Measurements from ENCODE around the gene ZNF205. TPM values are rescaled to one million over a fixed set of nuclear protein-coding genes. Genes with fewer than 3 reads are reported as not detected.
A peak's percentile ranks its signal among the peaks of the same experiment; 100 is the strongest.

ZNF205 gene
- total RNA-seq, 1 experiment from 2014 or later = 17.0 TPM

DNA sequence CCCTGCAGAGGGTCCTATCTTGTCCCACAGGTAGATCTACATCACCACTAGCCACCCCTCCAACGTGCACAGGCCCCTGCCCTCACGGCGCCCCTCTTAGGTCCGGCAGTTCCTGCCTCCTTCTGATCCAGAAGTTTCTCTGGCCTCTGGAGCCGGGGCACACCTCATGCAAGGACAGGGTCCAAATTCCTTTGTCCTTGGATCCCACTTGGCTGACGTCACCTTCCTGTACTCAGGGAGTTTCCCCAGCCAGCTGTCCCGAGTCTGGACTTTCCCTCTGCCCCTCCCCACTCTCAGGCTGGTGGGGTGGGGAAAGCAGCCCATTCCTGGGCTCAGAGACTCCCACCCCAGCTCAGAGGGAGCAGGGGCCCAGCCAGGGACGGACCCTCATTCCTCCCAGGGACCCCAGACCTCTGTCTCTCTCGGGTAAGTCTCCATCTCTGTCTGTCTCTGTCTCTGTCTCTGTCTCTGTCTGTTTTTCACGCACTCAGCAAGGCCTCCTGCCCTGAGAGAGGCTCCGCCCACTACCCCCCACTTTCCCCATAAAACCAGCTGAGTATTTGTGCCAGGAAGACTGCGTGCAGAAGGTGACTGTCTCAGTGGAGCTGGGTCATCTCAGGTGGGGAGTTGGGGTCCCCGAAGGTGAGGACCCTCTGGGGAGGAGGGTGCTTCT is 47.2 kb upstream of the ZNF205 start, which contains the start of gene IL32:
TSS of gene IL32 (plus strand) at position 572 of the 673 bp plus-strand sequence. CDS start 172 bp downstream, outside the sequence.
- Histone ChIP-seq H2AFZ (ENCODE audit: low read depth, low read length, poor library complexity, severe bottlenecking) (no peak within 1 kb of the TSS), H3K27me3 (ENCODE audit: insufficient read depth, low read length) (no peaks in the 10 kb centered on the region), H3K9ac (ENCODE audit: low read length) (peak within 1 kb of the TSS; percentile 17; the same call in 1 of the 2 replicates), H3K4me1 (ENCODE audit: control insufficient read depth in 1 of 2, insufficient read depth in 2 of 2, low read length in 2 of 2) (peaks cover 0 to 16% of the 10 kb centered on the region in 2 experiments; a peak in 1 of 4 replicates), H3K4me2 (ENCODE audit: low read length) (peak within 1 kb of the TSS; percentile 3; the same call in 1 of the 2 replicates), H3K79me2 (ENCODE audit: insufficient read depth, low read length) (no peaks in the 10 kb centered on the region), H4K20me1 (ENCODE audit: insufficient read depth) (no peaks in the 10 kb centered on the region), H3K36me3 (ENCODE audit: control insufficient read depth in 1 of 2, insufficient read depth in 2 of 2, low read length in 2 of 2) (no peaks in the 10 kb centered on the region), H3K4me3 (replicated peaks in 1 of 2; ENCODE audit: low read depth in 1 of 2, low read length in 2 of 2) (peak within 1 kb of the TSS; percentile 6 to 18; a peak in 2 of 4 replicates), H3K27ac (ENCODE audit: low read depth, low read length) (no peak within 1 kb of the TSS; the same call in 1 of the 2 replicates), H3K9me2 (ENCODE audit: insufficient read depth) (no peaks in the 10 kb centered on the region), H3K9me3 (ENCODE audit: control insufficient read depth in 1 of 2, insufficient read depth in 1 of 2, low read depth in 1 of 2, low read length in 2 of 2) (no peaks in the 10 kb centered on the region)
- TSS peak; percentile 51 for BruUV-seq (replicated peaks)
- intact Hi-C loops (cut with micrococcal nuclease) = no loop called here
- no peak for TF ChIP-seq FOSL1 (IDR thresholded peaks at IDR 0.05; ENCODE audit: low read depth)
- TF ChIP-seq CTCF (IDR thresholded peaks at IDR 0.05 in 2 of 3, conservative IDR thresholded peaks at IDR 0.05 in 1 of 3; ENCODE audit: borderline replicate concordance in 1 of 3, insufficient read depth in 1 of 3, low read depth in 2 of 3, low read length in 2 of 3) = no peak
- TF ChIP-seq MAX (IDR thresholded peaks at IDR 0.05) = no peak
- TF ChIP-seq EGR1 (IDR thresholded peaks at IDR 0.05; ENCODE audit: low read depth) = no peak
- TF ChIP-seq RAD21 (IDR thresholded peaks at IDR 0.05; ENCODE audit: low read depth) = no peak
- TF ChIP-seq YY1 (IDR thresholded peaks at IDR 0.05; ENCODE audit: extremely low read depth, insufficient replicate concordance, low read depth, low read length) = no peak
- no peak for TF ChIP-seq EZH2 (IDR thresholded peaks at IDR 0.05)
- no peak for TF ChIP-seq SRF (IDR thresholded peaks at IDR 0.05; ENCODE audit: low read depth)
- no peak for TF ChIP-seq ZFX (IDR thresholded peaks at IDR 0.05)
- no peak for TF ChIP-seq CBX3 (IDR thresholded peaks at IDR 0.05; ENCODE audit: low read depth)
- no peak for TF ChIP-seq ZNF274 (IDR thresholded peaks at IDR 0.05; ENCODE audit: low read depth, low read length)
- TF ChIP-seq, protein P1, sequence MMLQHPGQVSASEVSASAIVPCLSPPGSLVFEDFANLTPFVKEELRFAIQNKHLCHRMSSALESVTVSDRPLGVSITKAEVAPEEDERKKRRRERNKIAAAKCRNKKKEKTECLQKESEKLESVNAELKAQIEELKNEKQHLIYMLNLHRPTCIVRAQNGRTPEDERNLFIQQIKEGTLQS (IDR thresholded peaks at IDR 0.05) = no peak
- no peak for TF ChIP-seq TCF7L2 (IDR thresholded peaks at IDR 0.05; ENCODE audit: borderline replicate concordance, extremely low read depth, insufficient read depth, insufficient read length)
- TF ChIP-seq, protein P2, sequence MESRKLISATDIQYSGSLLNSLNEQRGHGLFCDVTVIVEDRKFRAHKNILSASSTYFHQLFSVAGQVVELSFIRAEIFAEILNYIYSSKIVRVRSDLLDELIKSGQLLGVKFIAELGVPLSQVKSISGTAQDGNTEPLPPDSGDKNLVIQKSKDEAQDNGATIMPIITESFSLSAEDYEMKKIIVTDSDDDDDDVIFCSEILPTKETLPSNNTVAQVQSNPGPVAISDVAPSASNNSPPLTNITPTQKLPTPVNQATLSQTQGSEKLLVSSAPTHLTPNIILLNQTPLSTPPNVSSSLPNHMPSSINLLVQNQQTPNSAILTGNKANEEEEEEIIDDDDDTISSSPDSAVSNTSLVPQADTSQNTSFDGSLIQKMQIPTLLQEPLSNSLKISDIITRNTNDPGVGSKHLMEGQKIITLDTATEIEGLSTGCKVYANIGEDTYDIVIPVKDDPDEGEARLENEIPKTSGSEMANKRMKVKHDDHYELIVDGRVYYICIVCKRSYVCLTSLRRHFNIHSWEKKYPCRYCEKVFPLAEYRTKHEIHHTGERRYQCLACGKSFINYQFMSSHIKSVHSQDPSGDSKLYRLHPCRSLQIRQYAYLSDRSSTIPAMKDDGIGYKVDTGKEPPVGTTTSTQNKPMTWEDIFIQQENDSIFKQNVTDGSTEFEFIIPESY (IDR thresholded peaks at IDR 0.05; ENCODE audit: extremely low read depth, insufficient replicate concordance, low read length) = no peak
- TF ChIP-seq, protein P3, sequence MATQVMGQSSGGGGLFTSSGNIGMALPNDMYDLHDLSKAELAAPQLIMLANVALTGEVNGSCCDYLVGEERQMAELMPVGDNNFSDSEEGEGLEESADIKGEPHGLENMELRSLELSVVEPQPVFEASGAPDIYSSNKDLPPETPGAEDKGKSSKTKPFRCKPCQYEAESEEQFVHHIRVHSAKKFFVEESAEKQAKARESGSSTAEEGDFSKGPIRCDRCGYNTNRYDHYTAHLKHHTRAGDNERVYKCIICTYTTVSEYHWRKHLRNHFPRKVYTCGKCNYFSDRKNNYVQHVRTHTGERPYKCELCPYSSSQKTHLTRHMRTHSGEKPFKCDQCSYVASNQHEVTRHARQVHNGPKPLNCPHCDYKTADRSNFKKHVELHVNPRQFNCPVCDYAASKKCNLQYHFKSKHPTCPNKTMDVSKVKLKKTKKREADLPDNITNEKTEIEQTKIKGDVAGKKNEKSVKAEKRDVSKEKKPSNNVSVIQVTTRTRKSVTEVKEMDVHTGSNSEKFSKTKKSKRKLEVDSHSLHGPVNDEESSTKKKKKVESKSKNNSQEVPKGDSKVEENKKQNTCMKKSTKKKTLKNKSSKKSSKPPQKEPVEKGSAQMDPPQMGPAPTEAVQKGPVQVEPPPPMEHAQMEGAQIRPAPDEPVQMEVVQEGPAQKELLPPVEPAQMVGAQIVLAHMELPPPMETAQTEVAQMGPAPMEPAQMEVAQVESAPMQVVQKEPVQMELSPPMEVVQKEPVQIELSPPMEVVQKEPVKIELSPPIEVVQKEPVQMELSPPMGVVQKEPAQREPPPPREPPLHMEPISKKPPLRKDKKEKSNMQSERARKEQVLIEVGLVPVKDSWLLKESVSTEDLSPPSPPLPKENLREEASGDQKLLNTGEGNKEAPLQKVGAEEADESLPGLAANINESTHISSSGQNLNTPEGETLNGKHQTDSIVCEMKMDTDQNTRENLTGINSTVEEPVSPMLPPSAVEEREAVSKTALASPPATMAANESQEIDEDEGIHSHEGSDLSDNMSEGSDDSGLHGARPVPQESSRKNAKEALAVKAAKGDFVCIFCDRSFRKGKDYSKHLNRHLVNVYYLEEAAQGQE (IDR thresholded peaks at IDR 0.05; ENCODE audit: low read depth) = no peak
- no peak for TF ChIP-seq POLR2AphosphoS5 (IDR thresholded peaks at IDR 0.05; ENCODE audit: low read depth, low read length)
- TF ChIP-seq SIN3A (IDR thresholded peaks at IDR 0.05; ENCODE audit: low read depth) = no peak
- TF ChIP-seq SP1 (IDR thresholded peaks at IDR 0.05; ENCODE audit: low read depth) = no peak
- TF ChIP-seq JUND (IDR thresholded peaks at IDR 0.05) = no peak
- POLR2A ChIA-PET = no interaction called here
- DNase-seq (ENCODE audit: low read depth, low spot score) (no peak), ATAC-seq (peak; percentile 33; the same call in 1 of the 2 replicates)
- RAD21 ChIA-PET (ENCODE audit: low non-redundant PET in 1 of 2, low total read pairs in 2 of 2, uncharacterized antibody in 2 of 2, unreplicated experiment in 2 of 2) = no interaction called here
- CTCF ChIA-PET = no interaction called here
